Loucy (cell line): ENCODE data around the gene DZIP1.

Experiments used
- H2AFZ ChIP-seq: fragments of 200-600 bp; sonication (generic); 2 replicates; pipeline ENCODE4 v1.6.0; 2016; ENCODE audit warnings: antibody characterized with exemption, mild to moderate bottlenecking, low read length, moderate library complexity
- H3F3A ChIP-seq: fragments of 200-600 bp; 2 replicates; pipeline ENCODE4 v1.6.0; 2016; ENCODE audit warnings: antibody characterized with exemption, low read depth, mild to moderate bottlenecking
- H3K27me3 ChIP-seq: fragments of 200-600 bp; sonication (generic); 2 replicates; pipeline ENCODE4 v1.6.1; 2014; ENCODE audit warnings: low read length, mild to moderate bottlenecking; ENCODE audit not compliant: insufficient read depth, poor library complexity, severe bottlenecking
- H3K36me3 ChIP-seq: fragments of 200-600 bp; sonication (generic); 2 replicates; pipeline ENCODE4 v1.6.1; 2016; ENCODE audit warnings: low read length; ENCODE audit not compliant: insufficient read depth
- H3K4me1 ChIP-seq: fragments of 200-600 bp; sonication (generic); 2 replicates; pipeline ENCODE4 v1.5.1; 2014; ENCODE audit warnings: low read length, mild to moderate bottlenecking; ENCODE audit not compliant: insufficient read depth, poor library complexity, severe bottlenecking
- H3K4me2 ChIP-seq: fragments of 200-600 bp; sonication (generic); 2 replicates; pipeline ENCODE4 v1.6.0; 2014; ENCODE audit warnings: antibody characterized with exemption, low read length, low read depth, mild to moderate bottlenecking; ENCODE audit not compliant: poor library complexity, severe bottlenecking
- H3K4me3 ChIP-seq: fragments of 200-600 bp; sonication (generic); 2 replicates; pipeline ENCODE4 v1.5.1; 2014; ENCODE audit warnings: low read length, mild to moderate bottlenecking, mixed read lengths; ENCODE audit not compliant: poor library complexity, severe bottlenecking
- H3K79me2 ChIP-seq: fragments of 200-600 bp; sonication (generic); 2 replicates; pipeline ENCODE4 v1.6.1; 2014; ENCODE audit warnings: low read length; ENCODE audit not compliant: insufficient read depth
- H3K9ac ChIP-seq: fragments of 200-600 bp; sonication (generic); 2 replicates; pipeline ENCODE4 v1.6.0; 2014; ENCODE audit warnings: mild to moderate bottlenecking, low read depth, low read length, moderate library complexity; ENCODE audit not compliant: poor library complexity, severe bottlenecking
- H3K9me2 ChIP-seq: fragments of 200-600 bp; sonication (generic); replicated peaks from 2 replicates; pipeline ENCODE4 v1.6.1; 2016; ENCODE audit warnings: low read depth, low read length, mixed read lengths
- H3K9me3 ChIP-seq: fragments of 200-600 bp; sonication (generic); 2 replicates; pipeline ENCODE4 v1.6.1; 2014; ENCODE audit warnings: mild to moderate bottlenecking, antibody characterized with exemption, low read length, low read depth; ENCODE audit not compliant: insufficient read depth
- H4K20me1 ChIP-seq: fragments of 200-600 bp; sonication (generic); 2 replicates; pipeline ENCODE4 v1.6.0; 2014; ENCODE audit warnings: antibody characterized with exemption, low read length, mild to moderate bottlenecking; ENCODE audit not compliant: insufficient read depth, poor library complexity, severe bottlenecking
- EZH2phosphoT487 ChIP-seq: fragments of 200-600 bp; IDR thresholded peaks from 2 replicates; pipeline ENCODE4 v1.6.1; 2018; ENCODE audit warnings: antibody characterized with exemption, mild to moderate bottlenecking, moderate library complexity, borderline replicate concordance
- TF ChIP-seq, protein P1 (sequence below): fragments of 200-600 bp; sonication (generic); conservative IDR thresholded peaks from 2 replicates; pipeline ENCODE4 v1.5.1; 2014; ENCODE audit warnings: mild to moderate bottlenecking, antibody characterized with exemption, low read length

DZIP1 gene

GRCh38 chr13:95656386-95657015, 12.0 kb upstream of the DZIP1 start:
- no peaks in the 10 kb centered on the region for H3K9me2 ChIP-seq
- H3K4me1 ChIP-seq: no peaks in the 10 kb centered on the region
- H3K4me2 ChIP-seq: no peak overlapping the region
- no peaks in the 10 kb centered on the region for H3K27me3 ChIP-seq
- H2AFZ ChIP-seq: no peak overlapping the region
- H3K9me3 ChIP-seq: no peaks in the 10 kb centered on the region
- no peak overlapping the region for H3K9ac ChIP-seq
- no peaks in the 10 kb centered on the region for H3K36me3 ChIP-seq
- H3K4me3 ChIP-seq: no peak overlapping the region
- no peaks in the 10 kb centered on the region for H3K79me2 ChIP-seq
- no peak for TF ChIP-seq EZH2phosphoT487
- TF ChIP-seq, protein P1, sequence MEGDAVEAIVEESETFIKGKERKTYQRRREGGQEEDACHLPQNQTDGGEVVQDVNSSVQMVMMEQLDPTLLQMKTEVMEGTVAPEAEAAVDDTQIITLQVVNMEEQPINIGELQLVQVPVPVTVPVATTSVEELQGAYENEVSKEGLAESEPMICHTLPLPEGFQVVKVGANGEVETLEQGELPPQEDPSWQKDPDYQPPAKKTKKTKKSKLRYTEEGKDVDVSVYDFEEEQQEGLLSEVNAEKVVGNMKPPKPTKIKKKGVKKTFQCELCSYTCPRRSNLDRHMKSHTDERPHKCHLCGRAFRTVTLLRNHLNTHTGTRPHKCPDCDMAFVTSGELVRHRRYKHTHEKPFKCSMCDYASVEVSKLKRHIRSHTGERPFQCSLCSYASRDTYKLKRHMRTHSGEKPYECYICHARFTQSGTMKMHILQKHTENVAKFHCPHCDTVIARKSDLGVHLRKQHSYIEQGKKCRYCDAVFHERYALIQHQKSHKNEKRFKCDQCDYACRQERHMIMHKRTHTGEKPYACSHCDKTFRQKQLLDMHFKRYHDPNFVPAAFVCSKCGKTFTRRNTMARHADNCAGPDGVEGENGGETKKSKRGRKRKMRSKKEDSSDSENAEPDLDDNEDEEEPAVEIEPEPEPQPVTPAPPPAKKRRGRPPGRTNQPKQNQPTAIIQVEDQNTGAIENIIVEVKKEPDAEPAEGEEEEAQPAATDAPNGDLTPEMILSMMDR: no peak
- H4K20me1 ChIP-seq: no peaks in the 10 kb centered on the region
- no peaks in the 10 kb centered on the region for H3F3A ChIP-seq

- Histone ChIP-seq H3K36me3 (no peaks in the 10 kb centered on the region), H3F3A (no peaks in the 10 kb centered on the region), H2AFZ (no peak overlapping the region), H3K27me3 (no peaks in the 10 kb centered on the region), H3K9me3 (no peaks in the 10 kb centered on the region), H3K79me2 (no peaks in the 10 kb centered on the region), H3K4me1 (no peaks in the 10 kb centered on the region), H3K4me2 (no peak overlapping the region), H3K9ac (no peak overlapping the region), H4K20me1 (no peaks in the 10 kb centered on the region), H3K4me3 (no peak overlapping the region), H3K9me2 (no peaks in the 10 kb centered on the region)
- no peak for TF ChIP-seq EZH2phosphoT487
- TF ChIP-seq, protein P1: no peak
These were observed 8.3 kb upstream of the DZIP1 start for GRCh38 chr13:95652821-95653220.

DNA sequence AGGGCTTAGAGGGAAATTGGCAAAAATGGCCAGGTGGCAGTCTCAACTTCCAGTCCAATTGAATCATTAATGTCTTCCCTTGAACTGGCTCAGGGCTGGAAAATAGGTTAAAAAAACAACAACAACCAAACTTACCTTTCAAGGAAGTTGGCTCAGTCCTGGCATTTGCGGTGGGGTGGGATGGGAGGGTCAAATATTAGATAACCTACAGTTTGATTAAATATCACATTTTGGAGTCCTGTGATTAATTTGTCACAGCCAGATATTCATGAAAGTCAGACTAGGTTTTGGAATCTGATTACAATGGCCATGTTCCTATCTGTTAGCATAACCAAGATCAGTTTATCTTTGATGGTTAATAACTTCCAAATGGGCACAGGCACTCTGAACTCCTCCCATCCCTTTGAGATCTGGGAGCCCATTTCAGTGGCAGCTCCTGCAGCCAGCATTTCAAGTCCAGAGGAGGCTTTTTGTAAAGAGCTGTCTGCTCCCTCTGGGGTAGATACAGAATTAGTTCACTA, 7.8 kb upstream of the DZIP1 start:
- Histone ChIP-seq H3F3A (no peaks in the 10 kb centered on the region), H4K20me1 (no peaks in the 10 kb centered on the region), H3K4me3 (no peak overlapping the region), H3K36me3 (no peaks in the 10 kb centered on the region), H3K4me1 (no peaks in the 10 kb centered on the region), H3K79me2 (no peaks in the 10 kb centered on the region), H2AFZ (no peak overlapping the region), H3K27me3 (no peaks in the 10 kb centered on the region), H3K9me3 (no peaks in the 10 kb centered on the region), H3K9me2 (no peaks in the 10 kb centered on the region), H3K9ac (no peak overlapping the region), H3K4me2 (no peak overlapping the region)
- TF ChIP-seq EZH2phosphoT487: no peak
- TF ChIP-seq, protein P1: no peak
